ENCODE measurements around the gene MED25.

The MED25 gene

DNA sequence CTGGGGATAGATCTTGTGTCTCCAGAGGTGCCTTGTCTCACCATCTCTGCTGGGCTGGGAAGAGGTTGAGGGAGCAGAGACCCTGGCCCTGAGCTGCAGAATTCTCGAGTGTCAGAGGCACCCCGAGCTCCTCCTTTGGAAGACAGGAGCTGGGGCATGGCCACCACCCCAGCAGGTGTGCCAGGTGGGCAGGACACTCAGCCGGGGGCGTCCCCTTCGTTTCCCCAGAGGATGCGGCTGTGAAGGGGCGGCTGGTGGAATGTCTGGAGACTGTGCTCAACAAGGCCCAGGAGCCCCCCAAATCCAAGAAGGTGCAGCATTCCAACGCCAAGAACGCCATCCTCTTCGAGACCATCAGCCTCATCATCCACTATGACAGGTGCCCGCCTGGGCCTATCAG, 19.5 kb upstream of the MED25 start:
- in situ Hi-C loops (cut with MboI; ENCODE audit: low sequenced_read_pairs), result no loop called here

DNA sequence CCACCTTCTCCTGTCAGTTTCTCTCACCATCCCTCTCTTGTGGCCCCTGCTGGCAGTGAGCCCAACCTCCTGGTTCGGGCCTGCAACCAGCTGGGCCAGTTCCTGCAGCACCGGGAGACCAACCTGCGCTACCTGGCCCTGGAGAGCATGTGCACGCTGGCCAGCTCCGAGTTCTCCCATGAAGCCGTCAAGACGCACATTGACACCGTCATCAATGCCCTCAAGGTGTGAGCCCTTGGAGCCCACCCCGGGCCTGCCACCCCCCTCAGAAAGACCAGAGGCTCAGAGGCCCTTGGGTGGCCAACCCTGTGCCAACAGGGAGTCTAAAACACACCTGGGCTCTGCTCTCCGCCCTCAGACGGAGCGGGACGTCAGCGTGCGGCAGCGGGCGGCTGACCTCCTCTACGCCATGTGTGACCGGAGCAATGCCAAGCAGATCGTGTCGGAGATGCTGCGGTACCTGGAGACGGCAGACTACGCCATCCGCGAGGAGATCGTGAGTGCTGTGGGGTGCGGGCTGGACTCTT, 18.8 kb upstream of the MED25 start:
- in situ Hi-C loops (cut with MboI; ENCODE audit: low sequenced_read_pairs), result no loop called here

GRCh38 chr19:49799798-49800376, 18.2 kb upstream of the MED25 start:
- in situ Hi-C loops (cut with MboI; ENCODE audit: low sequenced_read_pairs), result no loop called here

- in situ Hi-C loops (cut with MboI; ENCODE audit: low sequenced_read_pairs), result no loop called here
Measured at GRCh38 chr19:49800771-49801170, 17.3 kb upstream of the MED25 start.

- in situ Hi-C loops (cut with MboI; ENCODE audit: low sequenced_read_pairs), result no loop called here
Measured at GRCh38 chr19:49801401-49801888, 16.6 kb upstream of the MED25 start.

DNA sequence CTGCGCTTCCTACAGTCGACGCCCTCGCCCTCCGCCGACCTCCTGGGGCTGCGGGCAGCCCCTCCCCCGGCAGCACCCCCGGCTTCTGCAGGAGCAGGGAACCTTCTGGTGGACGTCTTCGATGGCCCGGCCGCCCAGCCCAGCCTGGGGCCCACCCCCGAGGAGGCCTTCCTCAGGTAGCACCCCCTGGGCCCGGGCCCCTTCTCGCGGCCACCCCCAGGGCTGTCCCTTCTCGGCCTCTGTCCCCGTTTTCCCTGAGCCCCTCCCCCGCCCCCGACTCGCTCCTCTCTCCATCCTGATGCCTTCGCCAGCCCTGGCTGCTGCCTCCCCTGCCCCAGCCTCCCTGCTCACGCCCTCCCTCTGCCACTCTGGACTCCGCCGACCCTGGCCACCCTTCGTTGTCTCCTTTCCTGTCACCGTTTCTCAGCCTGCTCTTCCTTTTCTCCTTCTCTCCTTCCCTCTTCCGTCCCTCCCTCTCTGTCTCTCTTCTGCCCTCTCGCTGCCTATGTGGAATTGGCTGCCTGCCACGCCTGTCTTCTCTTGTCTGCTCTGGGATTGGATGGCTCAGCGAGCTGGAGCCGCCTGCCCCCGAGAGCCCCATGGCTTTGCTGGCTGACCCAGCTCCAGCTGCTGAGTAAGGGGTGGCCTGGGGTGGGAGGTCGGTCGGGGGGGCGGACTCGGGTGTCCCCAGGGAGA, 16.0 kb upstream of the MED25 start:
- in situ Hi-C loops (cut with MboI; ENCODE audit: low sequenced_read_pairs), result no loop called here

DNA sequence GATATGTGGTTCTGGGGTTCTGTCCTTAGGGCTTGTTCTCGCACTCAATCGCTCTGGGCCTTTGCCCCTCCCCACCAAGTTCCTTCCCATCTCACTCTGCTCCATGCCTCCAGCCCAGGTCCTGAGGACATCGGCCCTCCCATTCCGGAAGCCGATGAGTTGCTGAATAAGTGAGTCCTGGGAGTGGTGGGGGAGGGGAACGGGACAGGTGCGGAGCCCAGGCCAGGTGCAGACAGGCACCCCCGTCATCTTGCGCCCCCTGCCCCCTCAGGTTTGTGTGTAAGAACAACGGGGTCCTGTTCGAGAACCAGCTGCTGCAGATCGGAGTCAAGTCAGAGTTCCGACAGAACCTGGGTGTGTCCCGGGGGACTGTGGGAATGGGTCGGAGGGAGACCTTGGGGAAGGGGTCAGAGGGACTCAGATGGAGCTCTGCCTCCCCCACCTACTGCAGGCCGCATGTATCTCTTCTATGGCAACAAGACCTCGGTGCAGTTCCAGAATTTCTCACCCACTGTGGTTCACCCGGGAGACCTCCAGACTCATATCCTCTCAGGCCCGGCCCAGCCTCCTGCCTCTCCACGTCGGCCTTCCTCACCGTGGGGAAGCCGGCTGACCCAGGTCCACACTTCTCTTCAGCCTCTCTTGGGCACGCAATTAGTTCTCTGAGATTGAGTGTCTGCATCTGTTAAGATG, 15.1 kb upstream of the MED25 start:
- in situ Hi-C loops (cut with MboI; ENCODE audit: low sequenced_read_pairs), result no loop called here

- in situ Hi-C loops (cut with MboI; ENCODE audit: low sequenced_read_pairs), result no loop called here
Measured at GRCh38 chr19:49803529-49803856, 14.6 kb upstream of the MED25 start.

GRCh38 chr19:49805822-49806619, 12.1 kb upstream of the MED25 start:
- in situ Hi-C loops (cut with MboI; ENCODE audit: low sequenced_read_pairs), result no loop called here

DNA sequence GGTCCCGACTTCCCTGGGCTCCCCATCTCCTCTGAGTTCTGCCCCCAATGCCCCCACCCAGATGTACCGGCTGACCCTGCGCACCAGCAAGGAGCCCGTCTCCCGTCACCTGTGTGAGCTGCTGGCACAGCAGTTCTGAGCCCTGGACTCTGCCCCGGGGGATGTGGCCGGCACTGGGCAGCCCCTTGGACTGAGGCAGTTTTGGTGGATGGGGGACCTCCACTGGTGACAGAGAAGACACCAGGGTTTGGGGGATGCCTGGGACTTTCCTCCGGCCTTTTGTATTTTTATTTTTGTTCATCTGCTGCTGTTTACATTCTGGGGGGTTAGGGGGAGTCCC, 11.5 kb upstream of the MED25 start:
- in situ Hi-C loops (cut with MboI; ENCODE audit: low sequenced_read_pairs), result no loop called here

DNA sequence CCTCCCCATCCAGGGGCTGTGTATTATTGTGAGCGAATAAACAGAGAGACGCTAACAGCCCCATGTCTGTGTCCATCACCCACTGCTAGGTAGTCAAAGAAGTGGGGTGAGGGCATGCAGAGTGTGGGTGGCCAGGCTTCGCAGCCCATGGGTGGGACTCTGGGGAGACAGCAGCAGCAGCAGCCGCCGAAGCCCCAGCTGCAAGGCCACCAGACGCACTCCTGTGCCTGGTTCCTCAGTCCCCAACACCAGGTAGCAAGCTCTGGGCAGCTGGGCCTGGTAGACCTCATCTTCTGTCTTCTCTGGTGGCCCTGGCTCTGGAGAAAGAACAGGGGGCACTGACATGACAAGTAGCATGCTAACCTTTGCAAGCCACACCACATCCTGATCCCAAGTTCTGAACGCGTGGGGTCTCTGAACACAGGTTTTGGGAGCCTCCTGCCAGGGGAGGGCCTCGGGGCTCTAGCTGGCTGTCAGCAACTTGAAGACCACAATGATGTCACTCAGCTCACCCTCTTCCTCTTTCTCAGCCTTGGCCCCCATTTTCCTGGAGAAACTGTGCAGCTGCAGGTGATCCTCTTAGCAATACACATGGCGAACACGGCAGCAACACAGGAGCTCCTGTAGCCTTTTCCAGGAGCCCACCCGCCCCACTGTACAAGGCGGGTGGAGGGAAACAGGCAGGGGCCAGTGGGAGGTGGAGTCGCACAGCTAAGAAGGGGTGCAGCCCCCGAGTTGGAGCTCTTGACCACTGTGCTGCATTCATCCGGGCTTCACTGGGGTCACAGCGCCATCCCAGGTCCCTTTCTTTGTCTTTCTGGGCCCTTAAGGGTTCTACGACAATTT, 10.8 kb upstream of the MED25 start:
- in situ Hi-C loops (cut with MboI; ENCODE audit: low sequenced_read_pairs), result no loop called here

DNA sequence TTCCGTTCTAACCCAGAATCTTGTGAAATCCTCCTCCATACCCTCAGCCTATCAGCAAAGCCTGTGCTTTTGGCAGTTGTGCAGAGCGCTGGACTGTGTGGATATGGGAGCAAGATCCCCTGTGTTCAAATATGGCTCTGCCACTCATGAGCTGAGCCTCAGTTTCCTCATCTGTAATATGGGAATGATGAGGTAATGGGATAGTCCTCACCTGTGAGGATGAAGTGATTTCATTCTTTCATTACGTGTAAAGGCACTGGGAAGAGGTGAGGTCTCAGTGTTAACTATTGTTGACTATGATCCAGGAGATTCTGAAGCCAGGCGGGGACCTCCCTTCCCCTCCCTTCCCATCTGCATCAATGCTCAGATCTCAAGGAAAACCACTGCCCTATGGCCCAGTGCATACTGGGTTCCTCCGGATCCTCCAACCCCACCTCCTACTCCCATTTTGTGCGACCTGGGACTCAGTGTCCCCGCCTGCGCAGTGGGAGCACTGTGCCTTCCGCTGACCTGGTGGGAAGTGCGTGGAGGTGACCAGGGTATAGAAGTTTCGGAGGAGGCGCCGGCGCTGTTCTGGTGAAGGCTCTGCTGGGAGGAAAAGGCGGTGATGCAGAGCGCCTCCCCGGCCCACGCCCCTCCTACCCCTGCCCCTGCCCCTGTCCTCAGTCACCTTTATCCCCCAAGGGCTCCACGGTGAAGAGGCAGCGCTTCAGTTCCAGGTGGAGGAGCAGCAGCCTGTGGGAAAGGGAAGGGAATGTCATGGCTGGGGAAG, 10.0 kb upstream of the MED25 start:
- in situ Hi-C loops (cut with MboI; ENCODE audit: low sequenced_read_pairs), result no loop called here

DNA sequence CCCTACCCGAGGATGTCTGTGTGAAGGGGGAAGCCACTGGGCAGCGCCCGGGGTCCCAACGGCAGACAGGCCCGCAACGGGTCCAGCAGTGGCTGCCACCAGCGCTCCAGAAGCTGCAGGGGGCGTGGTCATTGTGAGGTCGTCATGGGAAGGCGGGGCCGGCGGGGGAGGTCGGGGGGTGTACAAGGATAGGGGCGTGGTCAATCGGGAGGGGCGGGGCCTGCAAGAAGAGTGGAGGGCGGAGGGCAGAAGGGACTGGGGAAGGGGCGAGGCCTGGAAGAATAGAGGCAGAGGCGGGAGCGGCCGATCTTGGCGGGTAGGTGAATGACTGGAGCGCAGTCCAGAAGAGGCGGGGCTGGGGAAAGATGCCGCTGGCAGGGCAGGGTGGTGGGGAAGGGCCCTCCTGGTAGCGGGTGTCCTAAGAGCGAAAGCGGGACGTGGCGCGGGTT, 9.4 kb upstream of the MED25 start:
- in situ Hi-C loops (cut with MboI; ENCODE audit: low sequenced_read_pairs), result no loop called here

GRCh38 chr19:49809160-49809940, 8.7 kb upstream of the MED25 start:
- in situ Hi-C loops (cut with MboI; ENCODE audit: low sequenced_read_pairs), result no loop called here

GRCh38 chr19:49809941-49810389, 8.1 kb upstream of the MED25 start:
- in situ Hi-C loops (cut with MboI; ENCODE audit: low sequenced_read_pairs), result no loop called here

- in situ Hi-C loops (cut with MboI; ENCODE audit: low sequenced_read_pairs), result no loop called here
Measured at GRCh38 chr19:49811328-49811727, 6.8 kb upstream of the MED25 start.

GRCh38 chr19:49812452-49812996, 5.6 kb upstream of the MED25 start:
- in situ Hi-C loops (cut with MboI; ENCODE audit: low sequenced_read_pairs), result no loop called here
